Measurements from ENCODE around the gene EYA2.

EYA2 gene

DNA sequence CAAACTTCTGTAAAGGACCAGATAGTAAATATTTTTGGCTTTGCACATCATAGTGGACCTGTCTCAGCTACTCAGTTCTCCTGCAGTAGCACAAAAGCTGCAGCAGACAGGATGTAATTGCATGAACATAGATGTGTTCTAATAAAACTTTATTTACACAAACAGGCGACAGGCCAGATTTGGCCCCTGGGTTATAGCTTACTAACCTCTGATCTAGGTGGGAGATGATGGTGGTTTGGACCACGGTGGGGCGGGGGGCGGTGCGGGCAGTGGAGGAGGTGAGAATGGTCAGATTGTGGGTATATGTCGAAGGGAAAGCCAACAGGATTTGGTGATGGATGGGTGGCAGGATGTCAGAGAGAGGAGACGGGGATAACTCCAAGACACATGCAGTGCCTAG lies 265.6 kb downstream of the EYA2 start:
- in situ Hi-C loops (cut with HindIII; ENCODE audit: low sequenced_read_pairs) = no loop called here
- no peak for DNase-seq (ENCODE audit: low read depth, low spot score)
- H3K4me3 ChIP-seq (ENCODE audit: low read depth, low read length) = no peak overlapping the region
- TF ChIP-seq, protein P1, sequence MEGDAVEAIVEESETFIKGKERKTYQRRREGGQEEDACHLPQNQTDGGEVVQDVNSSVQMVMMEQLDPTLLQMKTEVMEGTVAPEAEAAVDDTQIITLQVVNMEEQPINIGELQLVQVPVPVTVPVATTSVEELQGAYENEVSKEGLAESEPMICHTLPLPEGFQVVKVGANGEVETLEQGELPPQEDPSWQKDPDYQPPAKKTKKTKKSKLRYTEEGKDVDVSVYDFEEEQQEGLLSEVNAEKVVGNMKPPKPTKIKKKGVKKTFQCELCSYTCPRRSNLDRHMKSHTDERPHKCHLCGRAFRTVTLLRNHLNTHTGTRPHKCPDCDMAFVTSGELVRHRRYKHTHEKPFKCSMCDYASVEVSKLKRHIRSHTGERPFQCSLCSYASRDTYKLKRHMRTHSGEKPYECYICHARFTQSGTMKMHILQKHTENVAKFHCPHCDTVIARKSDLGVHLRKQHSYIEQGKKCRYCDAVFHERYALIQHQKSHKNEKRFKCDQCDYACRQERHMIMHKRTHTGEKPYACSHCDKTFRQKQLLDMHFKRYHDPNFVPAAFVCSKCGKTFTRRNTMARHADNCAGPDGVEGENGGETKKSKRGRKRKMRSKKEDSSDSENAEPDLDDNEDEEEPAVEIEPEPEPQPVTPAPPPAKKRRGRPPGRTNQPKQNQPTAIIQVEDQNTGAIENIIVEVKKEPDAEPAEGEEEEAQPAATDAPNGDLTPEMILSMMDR (IDR thresholded peaks at IDR 0.05; ENCODE audit: low read depth, low read length) = no peak

DNA sequence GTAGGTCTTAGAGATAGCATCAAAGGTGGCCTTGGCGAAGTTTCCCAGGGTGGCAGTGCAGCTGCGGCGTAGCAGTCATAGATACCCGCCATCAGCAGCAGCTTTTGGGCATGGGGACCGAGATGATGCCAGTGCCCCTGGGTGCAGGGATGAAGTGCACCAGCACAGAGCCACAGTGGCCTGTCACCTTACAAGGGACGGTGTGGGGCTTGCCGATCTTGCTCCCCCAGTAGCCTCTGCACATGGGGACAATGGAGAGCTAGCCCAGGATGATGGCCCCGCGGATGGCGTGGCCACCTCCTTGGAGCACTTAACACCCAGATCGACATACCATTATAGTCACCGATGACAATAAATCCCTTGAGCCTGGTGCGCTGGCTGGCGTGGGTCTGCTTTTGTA lies 266.3 kb downstream of the EYA2 start:
- no peak for DNase-seq (ENCODE audit: low read depth, low spot score)
- H3K4me3 ChIP-seq (ENCODE audit: low read depth, low read length) = no peak overlapping the region
- in situ Hi-C loops (cut with HindIII; ENCODE audit: low sequenced_read_pairs) = no loop called here
- TF ChIP-seq, protein P1 (IDR thresholded peaks at IDR 0.05; ENCODE audit: low read depth, low read length) = no peak

DNA sequence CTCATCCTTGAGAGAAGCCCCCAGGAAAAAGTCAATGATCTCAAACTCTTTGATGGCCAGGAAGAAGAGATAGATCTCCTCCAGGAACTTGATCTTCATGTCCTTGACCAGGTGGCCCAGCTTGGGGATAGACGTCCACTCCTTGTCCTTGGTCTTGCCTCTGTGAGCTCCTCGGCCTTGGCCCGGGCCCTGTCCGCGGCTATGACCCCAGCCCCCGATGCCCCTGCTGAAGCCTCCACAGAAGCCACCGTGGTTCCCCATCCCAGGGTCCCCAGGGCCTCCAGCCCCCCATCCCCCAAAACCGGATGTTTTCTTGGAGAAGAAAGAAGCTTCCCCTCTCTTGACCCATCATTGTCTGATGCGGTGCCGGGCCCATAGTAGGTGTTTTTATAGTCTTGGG lies 266.8 kb downstream of the EYA2 start:
- H3K4me3 ChIP-seq (ENCODE audit: low read depth, low read length) = no peak overlapping the region
- in situ Hi-C loops (cut with HindIII; ENCODE audit: low sequenced_read_pairs) = no loop called here
- TF ChIP-seq, protein P1 (IDR thresholded peaks at IDR 0.05; ENCODE audit: low read depth, low read length) = no peak
- DNase-seq (ENCODE audit: low read depth, low spot score) = no peak

DNA sequence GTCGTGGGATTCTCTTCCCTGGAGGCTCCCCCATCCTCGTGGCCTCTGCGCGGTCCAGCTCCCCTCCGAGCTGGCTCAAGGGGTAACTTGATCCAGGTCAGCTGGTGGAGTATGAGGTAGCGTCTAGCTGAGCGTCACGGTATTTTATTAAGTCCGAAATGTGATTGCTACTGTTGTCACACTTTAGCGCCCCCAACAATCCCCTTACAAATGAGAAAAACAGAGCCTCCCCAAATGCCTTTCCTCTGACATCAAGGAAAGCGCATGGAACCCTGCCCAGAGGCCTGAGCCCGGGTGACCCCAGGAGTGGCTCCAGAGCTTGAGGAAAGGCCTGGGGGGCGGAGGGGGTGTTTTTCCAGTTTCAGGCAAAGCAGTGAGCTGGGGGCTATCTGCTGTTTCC lies 269.5 kb downstream of the EYA2 start:
- in situ Hi-C loops (cut with HindIII; ENCODE audit: low sequenced_read_pairs) = no loop called here
- H3K4me3 ChIP-seq (ENCODE audit: low read depth, low read length) = no peak overlapping the region
- no peak for DNase-seq (ENCODE audit: low read depth, low spot score)
- TF ChIP-seq, protein P1 (IDR thresholded peaks at IDR 0.05; ENCODE audit: low read depth, low read length) = no peak

DNA sequence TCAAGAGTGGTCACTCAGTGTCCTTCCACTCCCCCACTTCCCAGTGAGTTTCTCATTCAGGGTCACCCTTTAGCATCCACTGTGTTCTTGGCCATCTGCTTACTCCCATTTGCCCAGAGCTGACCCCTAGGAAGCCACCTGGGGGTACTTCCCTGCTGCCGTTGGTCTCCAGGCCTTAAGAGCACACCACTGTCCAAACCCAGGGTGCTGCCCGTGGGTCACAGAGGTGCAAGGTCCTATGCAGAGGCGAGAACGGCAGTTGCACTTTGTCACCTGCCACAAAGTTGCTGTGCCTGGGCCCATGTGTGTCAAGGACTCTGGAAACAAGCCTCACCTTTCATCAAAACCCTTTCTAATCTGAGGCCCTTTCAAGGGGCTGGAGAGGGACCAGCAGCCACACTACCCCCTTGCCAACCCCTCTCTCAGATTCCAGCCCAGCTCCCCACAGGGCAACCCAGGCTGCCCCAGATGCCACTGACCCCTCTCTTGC lies 270.8 kb downstream of the EYA2 start:
- in situ Hi-C loops (cut with HindIII; ENCODE audit: low sequenced_read_pairs) = no loop called here
- DNase-seq (ENCODE audit: low read depth, low spot score) = no peak
- no peak overlapping the region for H3K4me3 ChIP-seq (ENCODE audit: low read depth, low read length)

DNA sequence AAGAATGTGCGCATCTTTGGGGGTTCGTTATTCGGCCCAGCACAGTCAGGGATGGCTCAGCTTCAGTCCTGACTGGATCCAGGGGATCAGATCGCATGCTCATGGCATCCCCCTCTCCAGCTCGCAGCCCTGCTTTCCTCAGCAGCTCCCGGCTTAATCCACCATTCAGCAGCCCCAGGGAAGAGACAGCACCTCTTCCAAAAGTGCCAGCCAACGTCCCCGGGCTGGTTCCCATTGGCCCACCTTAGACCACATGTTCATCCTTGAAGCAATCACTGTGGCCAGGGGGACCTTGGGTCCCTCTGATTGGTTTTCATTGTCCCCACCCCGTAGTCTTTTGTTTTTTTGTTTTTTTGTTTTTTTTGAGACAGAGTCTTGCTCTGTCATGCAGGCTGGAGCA lies 273.2 kb downstream of the EYA2 start:
- no peak overlapping the region for H3K4me3 ChIP-seq (ENCODE audit: low read depth, low read length)
- in situ Hi-C loops (cut with HindIII; ENCODE audit: low sequenced_read_pairs) = no loop called here
- TF ChIP-seq, protein P1 (IDR thresholded peaks at IDR 0.05; ENCODE audit: low read depth, low read length) = no peak
- no peak for DNase-seq (ENCODE audit: low read depth, low spot score)

More for the DNA sequence above, 270.8 kb downstream of the EYA2 start:
- TF ChIP-seq, protein P1 (IDR thresholded peaks at IDR 0.05; ENCODE audit: low read depth, low read length) = no peak

DNA sequence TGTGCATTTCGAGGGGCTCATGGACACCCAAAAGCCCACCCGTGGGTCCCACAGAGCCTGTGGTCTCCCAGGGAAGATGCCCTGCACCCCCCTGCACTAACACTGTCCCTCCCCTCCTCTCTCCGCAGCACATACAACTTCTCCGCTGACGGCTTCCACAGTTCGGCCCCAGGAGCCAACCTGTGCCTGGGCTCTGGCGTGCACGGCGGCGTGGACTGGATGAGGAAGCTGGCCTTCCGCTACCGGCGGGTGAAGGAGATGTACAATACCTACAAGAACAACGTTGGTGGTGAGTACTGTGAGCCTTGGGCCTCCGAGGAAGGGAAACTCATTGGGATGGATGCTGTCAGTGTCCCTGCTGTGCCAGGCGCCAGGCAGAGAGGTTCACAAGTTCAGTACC lies 277.9 kb downstream of the EYA2 start:
- no peak overlapping the region for H3K4me3 ChIP-seq (ENCODE audit: low read depth, low read length)

More for the DNA sequence above, 277.9 kb downstream of the EYA2 start:
- in situ Hi-C loops (cut with HindIII; ENCODE audit: low sequenced_read_pairs) = no loop called here
- TF ChIP-seq, protein P1 (IDR thresholded peaks at IDR 0.05; ENCODE audit: low read depth, low read length) = no peak
- no peak for DNase-seq (ENCODE audit: low read depth, low spot score)
